Measurements from ENCODE around the gene CNTFR. TPM values are rescaled to one million over a fixed set of nuclear protein-coding genes. Genes with fewer than 3 reads are reported as not detected.

CNTFR gene
- total and polyA plus RNA-seq, 2 experiments from 2014 or later = 4.7 to 7.5 TPM

GRCh38 chr9:34556949-34557348 lies 32.6 kb downstream of the CNTFR start:
- no peak for TF ChIP-seq CTCF (IDR thresholded peaks at IDR 0.05; ENCODE audit: poor library complexity)
- TF ChIP-seq EZH2 (IDR thresholded peaks at IDR 0.05; ENCODE audit: borderline replicate concordance) = no peak
- TF ChIP-seq EZH2phosphoT487 (IDR thresholded peaks at IDR 0.05; ENCODE audit: low read depth, severe bottlenecking, unreplicated experiment) = no peak

GRCh38 chr9:34555936-34556525 lies 33.5 kb downstream of the CNTFR start:
- H3K36me3 ChIP-seq (replicated peaks; ENCODE audit: insufficient read depth, low read depth) = no peaks in the 10 kb centered on the region
- no peak for DNase-seq (ENCODE audit: low spot score)
- WGBS (ENCODE audit: low lambda C conversion rate, missing lambda C conversion rate) = 92% methylated on average over 12 of the region's 13 CpGs
- no peaks in the 10 kb centered on the region for H3K9me3 ChIP-seq (ENCODE audit: low read depth)
- H3K9me2 ChIP-seq (replicated peaks; ENCODE audit: insufficient read depth) = no peaks in the 10 kb centered on the region
- no peaks in the 10 kb centered on the region for H3K79me2 ChIP-seq
- H4K20me1 ChIP-seq (ENCODE audit: insufficient read depth, poor library complexity, severe bottlenecking) = no peaks in the 10 kb centered on the region
- no peak overlapping the region for H3K4me3 ChIP-seq
- no peak overlapping the region for H3K27ac ChIP-seq
- TF ChIP-seq EZH2 (IDR thresholded peaks at IDR 0.05; ENCODE audit: borderline replicate concordance) (no peak), CTCF (IDR thresholded peaks at IDR 0.05; ENCODE audit: poor library complexity) (no peak), EZH2phosphoT487 (IDR thresholded peaks at IDR 0.05; ENCODE audit: low read depth, severe bottlenecking, unreplicated experiment) (no peak)
- H2AFZ ChIP-seq = no peak overlapping the region
- no peak overlapping the region for H3K4me2 ChIP-seq
- peaks cover 40% of the 10 kb centered on the region for H3K4me1 ChIP-seq (ENCODE audit: insufficient read depth)
- H3K27me3 ChIP-seq = no peaks in the 10 kb centered on the region

More at GRCh38 chr9:34556949-34557348, 32.6 kb downstream of the CNTFR start:
- Histone ChIP-seq H3K36me3 (replicated peaks; ENCODE audit: insufficient read depth, low read depth) (no peaks in the 10 kb centered on the region), H3K9me3 (ENCODE audit: low read depth) (no peaks in the 10 kb centered on the region), H3K79me2 (no peaks in the 10 kb centered on the region), H3K9me2 (replicated peaks; ENCODE audit: insufficient read depth) (no peaks in the 10 kb centered on the region), H3K4me3 (no peak overlapping the region), H3K27ac (no peak overlapping the region), H3K4me2 (no peak overlapping the region), H3K27me3 (no peaks in the 10 kb centered on the region), H2AFZ (no peak overlapping the region), H4K20me1 (ENCODE audit: insufficient read depth, poor library complexity, severe bottlenecking) (no peaks in the 10 kb centered on the region), H3K4me1 (ENCODE audit: insufficient read depth) (peaks cover 41% of the 10 kb centered on the region)
- 57% methylated on average over 6 of the region's 6 CpGs for WGBS (ENCODE audit: low lambda C conversion rate, missing lambda C conversion rate)
- no peak for DNase-seq (ENCODE audit: low spot score)

- no peaks in the 10 kb centered on the region for H3K36me3 ChIP-seq (replicated peaks; ENCODE audit: insufficient read depth, low read depth)
- no peak for DNase-seq (ENCODE audit: low spot score)
- H4K20me1 ChIP-seq (ENCODE audit: insufficient read depth, poor library complexity, severe bottlenecking) = no peaks in the 10 kb centered on the region
- WGBS (ENCODE audit: low lambda C conversion rate, missing lambda C conversion rate) = 72% methylated on average over 3 of the region's 5 CpGs
- no peak overlapping the region for H3K4me2 ChIP-seq
- no peak for TF ChIP-seq CTCF (IDR thresholded peaks at IDR 0.05; ENCODE audit: poor library complexity)
- TF ChIP-seq EZH2 (IDR thresholded peaks at IDR 0.05; ENCODE audit: borderline replicate concordance) = no peak
- TF ChIP-seq EZH2phosphoT487 (IDR thresholded peaks at IDR 0.05; ENCODE audit: low read depth, severe bottlenecking, unreplicated experiment) = no peak
- no peaks in the 10 kb centered on the region for H3K9me2 ChIP-seq (replicated peaks; ENCODE audit: insufficient read depth)
- H3K4me3 ChIP-seq = no peak overlapping the region
- H2AFZ ChIP-seq = no peak overlapping the region
- H3K27me3 ChIP-seq = no peaks in the 10 kb centered on the region
- H3K79me2 ChIP-seq = no peaks in the 10 kb centered on the region
- H3K9me3 ChIP-seq (ENCODE audit: low read depth) = no peaks in the 10 kb centered on the region
- H3K27ac ChIP-seq = peak overlapping the region; percentile 34
- peaks cover 35% of the 10 kb centered on the region for H3K4me1 ChIP-seq (ENCODE audit: insufficient read depth)
These were observed 34.0 kb downstream of the CNTFR start for GRCh38 chr9:34555500-34555899.
